ENCODE measurements around the gene LTBP2. TPM values are rescaled to one million over a fixed set of nuclear protein-coding genes. Genes with fewer than 3 reads are reported as not detected.

Gene LTBP2
- total RNA-seq, 1 donor from 2014 or later: 26.5 TPM

GRCh38 chr14:74569806-74570591, 42.0 kb downstream of the LTBP2 start:
- no peak overlapping the region for H3K4me3 ChIP-seq
- no peaks in the 10 kb centered on the region for H3K36me3 ChIP-seq
- intact Hi-C loops (cut with micrococcal nuclease): no loop called here
- H3K9me3 ChIP-seq (replicated peaks): no peaks in the 10 kb centered on the region
- peak overlapping the region; percentile 73 for H3K27ac ChIP-seq (replicated peaks)
- DNase-seq: no peak
- no peak for TF ChIP-seq CTCF (IDR thresholded peaks at IDR 0.05; ENCODE audit: borderline replicate concordance)
- H3K27me3 ChIP-seq (ENCODE audit: low read depth): no peaks in the 10 kb centered on the region
- peaks cover 64% of the 10 kb centered on the region for H3K4me1 ChIP-seq

GRCh38 chr14:74569387-74569786, 42.6 kb downstream of the LTBP2 start:
- Histone ChIP-seq H3K4me1 (peaks cover 64% of the 10 kb centered on the region), H3K4me3 (no peak overlapping the region), H3K36me3 (no peaks in the 10 kb centered on the region), H3K27me3 (ENCODE audit: low read depth) (no peaks in the 10 kb centered on the region), H3K27ac (replicated peaks) (peak overlapping the region; percentile 73), H3K9me3 (replicated peaks) (no peaks in the 10 kb centered on the region)
- DNase-seq: no peak
- no peak for TF ChIP-seq CTCF (IDR thresholded peaks at IDR 0.05; ENCODE audit: borderline replicate concordance)
- intact Hi-C loops (cut with micrococcal nuclease): no loop called here

- no peak for TF ChIP-seq CTCF (IDR thresholded peaks at IDR 0.05; ENCODE audit: borderline replicate concordance)
- H3K27me3 ChIP-seq (ENCODE audit: low read depth): no peaks in the 10 kb centered on the region
- no peaks in the 10 kb centered on the region for H3K9me3 ChIP-seq (replicated peaks)
- no peak overlapping the region for H3K4me3 ChIP-seq
- peaks cover 64% of the 10 kb centered on the region for H3K4me1 ChIP-seq
- peak overlapping the region; percentile 73 for H3K27ac ChIP-seq (replicated peaks)
- intact Hi-C loops (cut with micrococcal nuclease): no loop called here
- H3K36me3 ChIP-seq: no peaks in the 10 kb centered on the region
- DNase-seq: peak; percentile 55
Observed at GRCh38 chr14:74568911-74569310, 43.1 kb downstream of the LTBP2 start.

GRCh38 chr14:74568380-74568649, 43.7 kb downstream of the LTBP2 start:
- H3K4me1 ChIP-seq: peaks cover 64% of the 10 kb centered on the region
- intact Hi-C loops (cut with micrococcal nuclease): no loop called here
- DNase-seq: no peak

GRCh38 chr14:74567646-74568379, 44.2 kb downstream of the LTBP2 start:
- Histone ChIP-seq H3K9me3 (replicated peaks) (no peaks in the 10 kb centered on the region), H3K4me1 (peaks cover 63% of the 10 kb centered on the region), H3K27me3 (ENCODE audit: low read depth) (no peaks in the 10 kb centered on the region), H3K4me3 (no peak overlapping the region), H3K36me3 (no peaks in the 10 kb centered on the region), H3K27ac (replicated peaks) (peak overlapping the region; percentile 30)
- DNase-seq: no peak
- intact Hi-C loops (cut with micrococcal nuclease): no loop called here
- TF ChIP-seq CTCF (IDR thresholded peaks at IDR 0.05; ENCODE audit: borderline replicate concordance): no peak

More at GRCh38 chr14:74568380-74568649, 43.7 kb downstream of the LTBP2 start:
- H3K9me3 ChIP-seq (replicated peaks): no peaks in the 10 kb centered on the region
- no peak overlapping the region for H3K4me3 ChIP-seq
- TF ChIP-seq CTCF (IDR thresholded peaks at IDR 0.05; ENCODE audit: borderline replicate concordance): no peak
- no peaks in the 10 kb centered on the region for H3K36me3 ChIP-seq
- no peaks in the 10 kb centered on the region for H3K27me3 ChIP-seq (ENCODE audit: low read depth)
- H3K27ac ChIP-seq (replicated peaks): peak overlapping the region; percentile 30

All from left ventricle myocardium inferior (tissue), 1 donor.